Suppressor macrophage (primary cell): ENCODE results near the gene BLM.
A peak's percentile ranks its signal among the peaks of the same experiment; 100 is the strongest.
"Not testable (repeated sequence)": the region's sequence is repeated elsewhere in the genome, so short reads cannot be mapped to it uniquely, and the experiment has no call there.

Source experiments
- DNase-seq, 4 experiments: peaks; one replicate each; pipeline ENCODE4 v3.0.0-alpha.2; 2020 to 2022

The BLM gene

DNA sequence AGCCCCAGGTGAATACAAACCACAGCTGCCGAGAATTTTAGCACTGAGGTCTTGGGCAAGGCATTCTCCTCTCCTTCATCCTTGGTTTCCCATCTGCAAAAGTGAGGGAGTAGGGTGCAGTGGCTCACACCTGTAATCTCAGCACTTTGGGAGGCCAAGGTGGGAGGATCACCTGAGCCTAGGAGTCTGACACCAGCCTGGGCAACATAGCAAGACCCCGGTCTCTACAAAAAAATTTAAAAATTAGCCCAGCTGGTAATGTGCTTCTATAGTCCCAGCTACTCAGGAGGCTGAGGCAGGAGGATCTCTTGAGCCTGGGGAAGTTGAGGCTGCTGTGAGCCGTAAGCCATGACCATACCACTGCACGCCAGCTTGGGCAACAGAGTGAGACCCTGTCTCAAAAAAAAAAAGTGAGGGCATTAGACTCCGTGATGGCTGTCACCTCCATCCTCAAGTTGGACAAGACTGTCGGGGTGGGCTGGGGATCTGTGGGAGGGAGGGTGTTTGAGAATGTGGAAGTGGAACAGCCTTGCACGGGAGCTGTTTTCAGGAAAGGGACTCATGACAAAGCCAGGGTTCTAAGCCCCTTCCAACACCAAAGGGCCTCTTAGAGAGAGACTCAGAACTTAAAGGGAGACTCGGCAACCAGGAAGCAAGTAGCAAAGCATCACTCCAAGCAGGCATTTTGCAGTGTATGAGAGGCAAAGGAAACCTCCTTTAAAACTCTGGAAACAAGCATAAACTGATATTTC lies 105.2 kb downstream of the BLM start:
- peak; percentile 28 to 50 (median 48) for DNase-seq

- no peak for DNase-seq
Measured at GRCh38 chr15:90823455-90823974, 106.4 kb downstream of the BLM start.

DNA sequence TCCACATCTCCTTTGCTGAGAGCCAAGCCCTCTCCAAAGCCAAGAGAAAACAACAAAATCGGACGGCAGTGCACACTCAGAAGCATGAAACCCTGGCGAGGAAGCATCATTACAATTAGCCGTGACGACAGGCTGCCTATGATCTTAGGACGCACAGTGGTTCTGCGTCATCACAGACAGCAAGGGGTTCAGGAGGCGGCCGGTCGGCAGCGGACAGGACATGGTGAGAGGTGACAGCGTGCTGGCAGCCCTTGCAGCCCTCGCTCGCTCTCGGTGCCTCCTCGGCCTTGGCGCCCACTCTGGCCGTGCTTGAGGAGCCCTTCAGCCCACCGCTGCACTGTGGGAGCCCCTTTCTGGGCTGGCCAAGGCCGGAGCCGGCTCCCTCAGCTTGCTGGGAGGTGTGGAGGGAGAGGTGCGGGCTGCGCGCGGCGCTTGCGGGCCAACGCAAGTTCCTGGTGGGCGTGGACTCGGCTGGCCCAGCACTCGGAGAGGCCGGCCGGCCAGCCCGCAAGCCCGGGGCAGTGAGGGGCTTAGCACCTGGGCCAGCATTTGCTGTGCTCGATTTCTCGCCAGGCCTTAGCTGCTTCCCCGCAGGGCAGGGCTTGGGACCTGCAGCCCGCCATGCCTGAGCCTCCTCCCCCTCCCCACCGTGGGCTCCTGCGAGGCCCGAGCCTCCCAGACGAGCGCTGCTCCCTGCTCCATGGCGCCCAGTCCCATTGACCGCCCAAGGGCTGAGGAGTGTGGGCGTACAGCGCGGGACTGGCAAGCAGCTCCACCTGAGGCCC lies 108.2 kb downstream of the BLM start:
- not testable (repeated sequence) for DNase-seq

DNA sequence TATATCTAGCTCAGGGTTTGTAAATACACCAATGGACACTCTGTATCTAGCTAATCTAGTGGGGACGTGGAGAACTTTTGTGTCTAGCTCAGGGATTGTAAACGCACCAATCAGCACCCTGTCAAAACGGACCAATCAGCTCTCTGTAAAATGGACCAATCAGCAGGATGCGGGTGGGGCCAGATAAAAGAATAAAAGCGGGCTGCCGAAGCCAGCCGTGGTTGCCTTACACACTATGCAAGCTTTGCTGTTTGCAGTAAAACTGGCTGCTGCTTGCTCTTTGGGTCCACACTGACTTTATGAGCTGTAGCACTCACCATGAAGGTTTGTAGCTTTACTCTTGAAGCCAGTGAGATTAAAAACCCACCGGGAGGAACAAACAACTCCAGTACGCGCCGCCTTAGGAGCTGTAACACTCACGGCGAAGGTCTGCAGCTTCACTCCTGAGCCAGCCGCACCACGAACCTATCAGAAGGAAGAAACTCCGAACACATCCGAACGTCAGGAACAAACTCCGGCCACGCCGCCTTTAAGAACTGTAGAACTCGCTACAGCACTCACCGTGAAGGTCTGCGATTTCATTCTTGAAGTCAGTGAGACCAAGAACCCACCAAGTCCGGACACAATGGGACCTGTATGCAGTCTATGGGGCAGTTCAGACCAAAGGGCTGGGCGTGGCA lies 109.2 kb downstream of the BLM start:
- DNase-seq = not testable (repeated sequence)

DNA sequence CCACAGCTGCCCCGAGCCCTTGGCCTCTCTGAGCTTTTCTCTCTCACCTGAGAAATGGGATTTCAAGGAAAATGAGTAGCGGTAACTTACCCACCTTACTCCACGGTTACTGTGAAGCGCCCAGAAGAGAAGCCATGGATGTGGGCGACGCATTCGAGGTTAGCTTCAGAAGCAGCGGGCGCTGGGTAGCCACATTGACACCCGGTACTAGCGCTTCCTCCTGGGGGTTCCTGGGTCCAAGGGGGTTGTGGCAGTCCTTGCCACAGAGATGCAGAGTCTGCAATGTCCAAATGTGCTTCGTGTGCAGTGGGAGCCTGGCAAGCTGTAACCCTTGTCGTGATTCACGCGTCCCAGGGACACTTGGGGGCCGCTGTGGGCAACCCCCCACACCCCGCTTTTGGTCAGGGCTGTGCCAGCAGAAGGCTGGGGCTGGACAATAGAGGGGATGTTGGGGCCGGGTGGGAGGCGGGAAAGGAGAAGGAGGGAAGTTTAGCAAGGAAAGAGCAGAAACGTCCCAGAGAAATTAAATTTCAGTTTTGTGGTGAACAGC lies 109.8 kb downstream of the BLM start:
- no peak for DNase-seq

GRCh38 chr15:90828111-90828510 lies 111.0 kb downstream of the BLM start:
- no peak for DNase-seq

- DNase-seq = no peak
Measured at GRCh38 chr15:90829126-90829525, 112.0 kb downstream of the BLM start.

- peak; percentile 88 to 95 (median 92) for DNase-seq
Measured at GRCh38 chr15:90829942-90830440, 112.8 kb downstream of the BLM start.

GRCh38 chr15:90834626-90835025 lies 117.5 kb downstream of the BLM start:
- no peak for DNase-seq

- peak; percentile 61 to 85 (median 78) for DNase-seq
Measured at GRCh38 chr15:90836296-90836871, 119.2 kb downstream of the BLM start.

- DNase-seq = no peak
Measured at GRCh38 chr15:90837094-90837493, 119.9 kb downstream of the BLM start.

- peak; percentile 67 to 89 (median 80) for DNase-seq
Measured at GRCh38 chr15:90838139-90838538, 121.0 kb downstream of the BLM start.

GRCh38 chr15:90838544-90838943 lies 121.4 kb downstream of the BLM start:
- no peak for DNase-seq

DNA sequence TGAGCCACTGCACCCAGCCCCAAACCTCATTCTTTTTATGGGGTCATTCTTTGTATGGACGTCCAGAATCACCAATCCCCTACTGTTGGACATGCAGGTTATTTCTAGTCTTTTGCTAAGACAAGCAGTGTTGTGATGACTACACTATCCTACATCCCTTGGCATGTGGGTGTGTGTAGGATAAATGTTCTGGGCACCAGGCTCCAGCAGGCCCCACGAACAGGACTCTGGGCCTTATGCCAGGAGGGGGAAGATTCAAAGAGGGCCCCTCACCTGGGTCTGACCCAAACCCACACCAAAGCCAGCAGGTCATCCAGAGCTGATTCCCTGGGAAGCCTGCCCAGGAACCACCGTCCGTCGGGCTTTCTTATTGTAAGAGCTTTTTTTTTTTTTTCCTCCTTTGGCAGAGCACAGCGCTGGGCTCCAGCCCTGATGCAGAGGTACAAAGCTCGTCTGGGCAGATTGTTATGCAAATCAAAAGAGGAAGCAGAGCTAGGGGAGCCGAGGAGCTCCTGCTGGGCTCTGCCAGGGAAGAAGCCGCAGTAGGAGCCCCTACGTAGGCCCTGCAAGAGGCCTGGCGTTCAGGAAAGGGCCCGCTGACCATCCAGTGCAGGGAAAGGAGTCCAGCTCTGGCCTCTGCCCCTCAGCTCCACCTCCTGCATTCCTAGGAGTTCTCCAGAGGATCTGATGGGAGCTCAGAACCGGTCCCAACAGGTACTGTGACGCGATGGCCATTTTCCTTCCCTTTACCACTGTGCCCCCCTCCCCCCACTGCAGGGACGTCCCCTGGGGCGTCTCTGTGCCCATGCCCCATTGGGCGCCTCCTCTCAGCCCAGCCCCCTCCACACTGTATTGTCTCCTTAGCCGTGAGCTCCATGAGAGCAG lies 122.3 kb downstream of the BLM start:
- DNase-seq = peak; percentile 82 to 91 (median 90)

DNA sequence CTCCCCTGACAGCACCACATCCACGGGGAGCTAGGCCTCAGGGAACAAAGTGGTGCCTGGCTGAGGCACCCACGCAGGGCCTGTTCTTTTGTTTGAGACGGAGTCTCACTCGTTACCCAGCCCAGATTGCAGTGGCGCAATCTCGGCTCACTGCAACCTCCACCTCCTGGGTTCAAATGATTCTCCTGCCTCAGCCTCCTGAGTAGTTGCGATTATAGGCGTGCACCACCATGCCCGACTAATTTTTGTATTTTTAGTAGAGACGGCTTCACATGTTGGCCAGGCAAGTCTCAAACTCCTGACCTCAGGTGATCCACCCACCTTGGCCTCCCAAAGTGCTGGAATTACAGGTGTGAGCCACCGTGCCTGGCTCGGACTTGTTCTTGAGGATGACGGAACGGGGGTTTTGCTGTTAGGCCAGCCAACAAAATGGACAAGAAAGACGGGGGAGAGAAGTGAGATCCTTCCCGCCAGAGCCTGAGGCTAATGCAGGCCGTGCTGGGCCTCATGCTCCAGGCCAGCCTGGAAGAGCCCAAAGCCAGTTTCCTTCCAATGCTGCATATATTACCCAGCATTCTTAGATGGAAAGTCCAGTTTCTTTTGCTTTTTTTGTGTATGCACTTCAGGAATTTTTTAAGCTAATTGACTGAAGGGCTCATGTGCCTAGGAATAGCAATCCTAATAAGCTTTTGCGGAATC lies 123.2 kb downstream of the BLM start:
- DNase-seq = peak in 1 of 4 experiments; percentile 47

GRCh38 chr15:90840954-90841353 lies 123.8 kb downstream of the BLM start:
- no peak for DNase-seq

DNA sequence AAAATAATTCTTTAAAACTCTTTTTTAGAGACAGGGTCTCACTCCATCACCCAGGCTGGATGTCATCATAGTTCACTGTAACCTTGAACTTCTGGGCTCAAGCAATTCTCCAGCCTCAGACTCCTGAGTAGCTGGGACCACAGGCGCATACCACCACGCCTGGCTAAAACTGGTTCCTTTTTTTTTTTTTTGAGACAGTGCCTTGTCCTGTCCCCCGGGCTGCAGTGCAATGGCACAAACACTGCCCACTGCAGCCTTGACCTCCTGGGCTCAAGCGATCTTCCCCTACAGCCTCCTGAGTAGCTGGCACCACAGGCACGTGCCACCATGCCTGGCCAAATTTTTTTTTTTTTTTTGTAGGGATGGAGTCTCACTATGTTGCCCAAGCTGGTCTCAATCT lies 127.5 kb downstream of the BLM start:
- peak; percentile 48 to 74 (median 62) for DNase-seq

- DNase-seq = peak; percentile 90 to 97 (median 93)
Measured at GRCh38 chr15:90845201-90845949, 128.2 kb downstream of the BLM start.

GRCh38 chr15:90849424-90849823 lies 132.3 kb downstream of the BLM start:
- not testable (repeated sequence) for DNase-seq

DNA sequence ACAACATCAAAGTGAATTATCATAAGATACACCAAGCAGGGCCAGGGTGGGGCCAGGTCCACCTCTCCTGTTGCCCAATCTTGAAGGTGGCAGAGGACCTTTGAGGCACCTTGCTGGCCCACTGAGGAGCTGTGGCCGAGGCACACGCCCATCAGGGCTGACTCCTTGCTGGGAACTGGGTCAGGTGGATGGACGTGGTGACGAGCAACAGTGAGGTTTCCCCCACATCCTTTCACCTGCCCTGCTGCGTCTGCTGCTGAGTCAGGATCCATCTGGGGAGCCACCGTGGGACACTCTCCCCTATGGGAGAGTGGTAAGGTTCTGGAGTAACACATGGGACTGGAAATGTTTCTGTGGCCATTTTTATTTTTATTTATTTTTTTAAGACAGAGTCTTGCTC lies 134.0 kb downstream of the BLM start:
- no peak for DNase-seq
